ENCODE data around the gene PPIF.

Gene PPIF

GRCh38 chr10:79401015-79401921 lies 54.0 kb downstream of the PPIF start:
- no peaks in the 10 kb centered on the region for H3K4me1 ChIP-seq (ENCODE audit: low read length)
- no peak overlapping the region for H3K27ac ChIP-seq (ENCODE audit: low read length)
- no peak overlapping the region for H3K4me3 ChIP-seq (ENCODE audit: low read length)
- no peaks in the 10 kb centered on the region for H3K27me3 ChIP-seq (ENCODE audit: low read depth, low read length)
- no peak overlapping the region for H3K4me2 ChIP-seq (ENCODE audit: low read length)
- H3K79me2 ChIP-seq (ENCODE audit: low read length), result no peaks in the 10 kb centered on the region
- no peaks in the 10 kb centered on the region for H3K9me3 ChIP-seq (ENCODE audit: insufficient read depth, low read length)
- H2AFZ ChIP-seq (ENCODE audit: low read depth, low read length), result no peak overlapping the region
- TF ChIP-seq CTCF (IDR thresholded peaks at IDR 0.05; ENCODE audit: low read depth, low read length), result no peak
- no peak for TF ChIP-seq EZH2phosphoT487 (IDR thresholded peaks at IDR 0.05; ENCODE audit: low read depth)
- H3K36me3 ChIP-seq (replicated peaks; ENCODE audit: low read depth, low read length), result no peaks in the 10 kb centered on the region
- no peaks in the 10 kb centered on the region for H4K20me1 ChIP-seq (ENCODE audit: insufficient read depth, low read length)
- no peak overlapping the region for H3K9ac ChIP-seq (ENCODE audit: low read length)

GRCh38 chr10:79402625-79402946 lies 55.3 kb downstream of the PPIF start:
- no peaks in the 10 kb centered on the region for H3K36me3 ChIP-seq (replicated peaks; ENCODE audit: low read depth, low read length)
- no peak overlapping the region for H3K27ac ChIP-seq (ENCODE audit: low read length)
- H3K4me3 ChIP-seq (ENCODE audit: low read length), result no peak overlapping the region
- H3K4me2 ChIP-seq (ENCODE audit: low read length), result no peak overlapping the region
- no peaks in the 10 kb centered on the region for H3K9me3 ChIP-seq (ENCODE audit: insufficient read depth, low read length)
- no peaks in the 10 kb centered on the region for H3K79me2 ChIP-seq (ENCODE audit: low read length)
- no peak overlapping the region for H3K9ac ChIP-seq (ENCODE audit: low read length)
- no peaks in the 10 kb centered on the region for H3K4me1 ChIP-seq (ENCODE audit: low read length)
- TF ChIP-seq EZH2phosphoT487 (IDR thresholded peaks at IDR 0.05; ENCODE audit: low read depth) (no peak), CTCF (IDR thresholded peaks at IDR 0.05; ENCODE audit: low read depth, low read length) (no peak)
- no peaks in the 10 kb centered on the region for H3K27me3 ChIP-seq (ENCODE audit: low read depth, low read length)
- no peaks in the 10 kb centered on the region for H4K20me1 ChIP-seq (ENCODE audit: insufficient read depth, low read length)
- no peak overlapping the region for H2AFZ ChIP-seq (ENCODE audit: low read depth, low read length)

GRCh38 chr10:79402951-79403350 lies 55.7 kb downstream of the PPIF start:
- Histone ChIP-seq H2AFZ (ENCODE audit: low read depth, low read length) (no peak overlapping the region), H3K9me3 (ENCODE audit: insufficient read depth, low read length) (no peaks in the 10 kb centered on the region), H3K4me1 (ENCODE audit: low read length) (no peaks in the 10 kb centered on the region), H3K36me3 (replicated peaks; ENCODE audit: low read depth, low read length) (no peaks in the 10 kb centered on the region), H3K9ac (ENCODE audit: low read length) (no peak overlapping the region), H3K4me3 (ENCODE audit: low read length) (no peak overlapping the region), H4K20me1 (ENCODE audit: insufficient read depth, low read length) (no peaks in the 10 kb centered on the region), H3K27me3 (ENCODE audit: low read depth, low read length) (no peaks in the 10 kb centered on the region), H3K79me2 (ENCODE audit: low read length) (no peaks in the 10 kb centered on the region), H3K27ac (ENCODE audit: low read length) (no peak overlapping the region), H3K4me2 (ENCODE audit: low read length) (no peak overlapping the region)
- TF ChIP-seq EZH2phosphoT487 (IDR thresholded peaks at IDR 0.05; ENCODE audit: low read depth), result no peak
- TF ChIP-seq CTCF (IDR thresholded peaks at IDR 0.05; ENCODE audit: low read depth, low read length), result no peak

GRCh38 chr10:79403441-79404230 lies 56.4 kb downstream of the PPIF start:
- Histone ChIP-seq H3K9ac (ENCODE audit: low read length) (no peak overlapping the region), H3K36me3 (replicated peaks; ENCODE audit: low read depth, low read length) (no peaks in the 10 kb centered on the region), H3K9me3 (ENCODE audit: insufficient read depth, low read length) (no peaks in the 10 kb centered on the region), H2AFZ (ENCODE audit: low read depth, low read length) (no peak overlapping the region), H3K4me1 (ENCODE audit: low read length) (no peaks in the 10 kb centered on the region), H3K27me3 (ENCODE audit: low read depth, low read length) (no peaks in the 10 kb centered on the region), H4K20me1 (ENCODE audit: insufficient read depth, low read length) (no peaks in the 10 kb centered on the region), H3K27ac (ENCODE audit: low read length) (no peak overlapping the region), H3K4me3 (ENCODE audit: low read length) (no peak overlapping the region), H3K79me2 (ENCODE audit: low read length) (no peaks in the 10 kb centered on the region), H3K4me2 (ENCODE audit: low read length) (no peak overlapping the region)
- no peak for TF ChIP-seq EZH2phosphoT487 (IDR thresholded peaks at IDR 0.05; ENCODE audit: low read depth)
- TF ChIP-seq CTCF (IDR thresholded peaks at IDR 0.05; ENCODE audit: low read depth, low read length), result no peak

Measured in OCI-LY3 (cell line).